ENCODE measurements around the gene HERC3.

Gene HERC3

GRCh38 chr4:88752076-88752463, 159.8 kb downstream of the HERC3 start:
- DNase-seq: no peak

GRCh38 chr4:88752754-88753153, 160.5 kb downstream of the HERC3 start:
- DNase-seq: no peak

- DNase-seq: no peak
Measured at GRCh38 chr4:88753658-88754571, 161.6 kb downstream of the HERC3 start.

- no peak for DNase-seq
Measured at GRCh38 chr4:88754796-88755195, 162.5 kb downstream of the HERC3 start.

- DNase-seq: no peak
Measured at GRCh38 chr4:88755454-88755853, 163.2 kb downstream of the HERC3 start.

- DNase-seq: no peak
Measured at GRCh38 chr4:88756149-88756548, 163.9 kb downstream of the HERC3 start.

- DNase-seq: no peak
Measured at GRCh38 chr4:88757067-88757466, 164.8 kb downstream of the HERC3 start.

GRCh38 chr4:88757776-88758175, 165.5 kb downstream of the HERC3 start:
- DNase-seq: no peak
